VCaP (cell line): ENCODE measurements around the gene SCAMP2.

Experiments
- H3K27ac ChIP-seq: fragments of 450-650 bp; 2 replicates; pipeline ENCODE4 v1.5.1; 2017
- CTCF ChIP-seq: fragments of 450-650 bp; conservative IDR thresholded peaks from 2 replicates; pipeline ENCODE4 v1.5.1; 2017; ENCODE audit warnings: mild to moderate bottlenecking, moderate library complexity

Gene SCAMP2

GRCh38 chr15:74845581-74845980 lies 27.6 kb downstream of the SCAMP2 start:
- no peak for TF ChIP-seq CTCF
- peak overlapping the region; percentile 100; the same call in 1 of the 2 replicates for H3K27ac ChIP-seq

GRCh38 chr15:74845208-74845568 lies 28.0 kb downstream of the SCAMP2 start:
- TF ChIP-seq CTCF = no peak
- peak overlapping the region; percentile 100 for H3K27ac ChIP-seq

GRCh38 chr15:74844319-74845207 lies 28.6 kb downstream of the SCAMP2 start:
- peak overlapping the region; percentile 100 for H3K27ac ChIP-seq
- TF ChIP-seq CTCF = no peak

- no peak for TF ChIP-seq CTCF
- peak overlapping the region; percentile 100 for H3K27ac ChIP-seq
Observed at GRCh38 chr15:74843891-74844299, 29.3 kb downstream of the SCAMP2 start.

GRCh38 chr15:74843445-74843828 lies 29.7 kb downstream of the SCAMP2 start:
- TF ChIP-seq CTCF = no peak

GRCh38 chr15:74842581-74843444 lies 30.4 kb downstream of the SCAMP2 start, which contains the start of gene ULK3:
ULK3 (minus strand) TSS chr15:74843156; CDS start chr15:74843105, 51 bp downstream.
- peak; percentile 95 for TF ChIP-seq CTCF
- peak within 1 kb of the TSS; percentile 100 for H3K27ac ChIP-seq

More at GRCh38 chr15:74843445-74843828, 29.7 kb downstream of the SCAMP2 start:
- peak overlapping the region; percentile 100 for H3K27ac ChIP-seq

GRCh38 chr15:74841891-74842373 lies 31.2 kb downstream of the SCAMP2 start:
- peak overlapping the region; percentile 100 for H3K27ac ChIP-seq

More at GRCh38 chr15:74841891-74842373, 31.2 kb downstream of the SCAMP2 start:
- no peak for TF ChIP-seq CTCF
